ENCODE data around the gene LIME1.

GRCh38 chr20:63711085-63711645, 25.3 kb upstream of the LIME1 start:
- TF ChIP-seq, protein P1, sequence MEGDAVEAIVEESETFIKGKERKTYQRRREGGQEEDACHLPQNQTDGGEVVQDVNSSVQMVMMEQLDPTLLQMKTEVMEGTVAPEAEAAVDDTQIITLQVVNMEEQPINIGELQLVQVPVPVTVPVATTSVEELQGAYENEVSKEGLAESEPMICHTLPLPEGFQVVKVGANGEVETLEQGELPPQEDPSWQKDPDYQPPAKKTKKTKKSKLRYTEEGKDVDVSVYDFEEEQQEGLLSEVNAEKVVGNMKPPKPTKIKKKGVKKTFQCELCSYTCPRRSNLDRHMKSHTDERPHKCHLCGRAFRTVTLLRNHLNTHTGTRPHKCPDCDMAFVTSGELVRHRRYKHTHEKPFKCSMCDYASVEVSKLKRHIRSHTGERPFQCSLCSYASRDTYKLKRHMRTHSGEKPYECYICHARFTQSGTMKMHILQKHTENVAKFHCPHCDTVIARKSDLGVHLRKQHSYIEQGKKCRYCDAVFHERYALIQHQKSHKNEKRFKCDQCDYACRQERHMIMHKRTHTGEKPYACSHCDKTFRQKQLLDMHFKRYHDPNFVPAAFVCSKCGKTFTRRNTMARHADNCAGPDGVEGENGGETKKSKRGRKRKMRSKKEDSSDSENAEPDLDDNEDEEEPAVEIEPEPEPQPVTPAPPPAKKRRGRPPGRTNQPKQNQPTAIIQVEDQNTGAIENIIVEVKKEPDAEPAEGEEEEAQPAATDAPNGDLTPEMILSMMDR (conservative IDR thresholded peaks at IDR 0.05 in 1 of 2, IDR thresholded peaks at IDR 0.05 in 1 of 2; ENCODE audit: low read depth in 1 of 2, low read length in 2 of 2) = no peak
- no peak for TF ChIP-seq EZH2 (IDR thresholded peaks at IDR 0.05; ENCODE audit: low read length, missing control alignments)

Data from fibroblast of lung (primary cell).